ENCODE results near the gene TUBGCP6. TPM values are rescaled to one million over a fixed set of nuclear protein-coding genes. Genes with fewer than 3 reads are reported as not detected.

Gene TUBGCP6
- total RNA-seq, 1 experiment from 2014 or later = 38.6 TPM

GRCh38 chr22:50209893-50210292 is 34.9 kb downstream of the TUBGCP6 start:
- no TSS peak for BruUV-seq (replicated peaks)
- Histone ChIP-seq H3K27me3 (ENCODE audit: insufficient read depth, low read length) (no peaks in the 10 kb centered on the region), H3K79me2 (ENCODE audit: insufficient read depth, low read length) (peaks cover 13% of the 10 kb centered on the region; the same call in 1 of the 2 replicates), H3K9ac (ENCODE audit: low read length) (no peak overlapping the region), H4K20me1 (ENCODE audit: insufficient read depth) (no peaks in the 10 kb centered on the region), H3K4me3 (replicated peaks in 1 of 2; ENCODE audit: low read depth in 1 of 2, low read length in 2 of 2) (no peak overlapping the region), H3K27ac (ENCODE audit: low read depth, low read length) (no peak overlapping the region; the same call in 1 of the 2 replicates), H3K4me1 (ENCODE audit: control insufficient read depth in 1 of 2, insufficient read depth in 2 of 2, low read length in 2 of 2) (peaks cover 0 to 16% of the 10 kb centered on the region in 2 experiments; a peak in 2 of 4 replicates), H3K36me3 (ENCODE audit: control insufficient read depth in 1 of 2, insufficient read depth in 2 of 2, low read length in 2 of 2) (peaks cover 11 to 18% of the 10 kb centered on the region in 2 experiments), H3K9me2 (ENCODE audit: insufficient read depth) (no peaks in the 10 kb centered on the region), H3K4me2 (ENCODE audit: low read length) (no peak overlapping the region), H2AFZ (ENCODE audit: low read depth, low read length, poor library complexity, severe bottlenecking) (no peak overlapping the region), H3K9me3 (ENCODE audit: control insufficient read depth in 1 of 2, insufficient read depth in 1 of 2, low read depth in 1 of 2, low read length in 2 of 2) (no peaks in the 10 kb centered on the region)
- POLR2A ChIA-PET = no interaction called here
- RAD21 ChIA-PET (ENCODE audit: low non-redundant PET in 1 of 2, low total read pairs in 2 of 2, uncharacterized antibody in 2 of 2, unreplicated experiment in 2 of 2) = no interaction called here
- intact Hi-C loops (cut with micrococcal nuclease) = loop anchor here (1.0 to 10.0 kb wide), 2 partner anchors 61 to 275 kb away; no protein-coding TSS in a partner anchor
- TF ChIP-seq CTCF (IDR thresholded peaks at IDR 0.05 in 2 of 3, conservative IDR thresholded peaks at IDR 0.05 in 1 of 3; ENCODE audit: borderline replicate concordance in 1 of 3, insufficient read depth in 1 of 3, low read depth in 2 of 3, low read length in 2 of 3) (peak; percentile 75 to 89 (median 89)), SP1 (IDR thresholded peaks at IDR 0.05; ENCODE audit: low read depth) (no peak), RAD21 (IDR thresholded peaks at IDR 0.05; ENCODE audit: low read depth) (peak; percentile 71), ELF1 (IDR thresholded peaks at IDR 0.05; ENCODE audit: borderline replicate concordance, low read depth) (no peak)
- ATAC-seq (peak; percentile 67), DNase-seq (ENCODE audit: low read depth, low spot score) (no peak)
- CTCF ChIA-PET = no interaction called here

- BruUV-seq (replicated peaks) = no TSS peak
- no peak overlapping the region for H3K4me2 ChIP-seq (ENCODE audit: low read length)
- H3K4me1 ChIP-seq (ENCODE audit: control insufficient read depth in 1 of 2, insufficient read depth in 2 of 2, low read length in 2 of 2) = peaks cover 0 to 16% of the 10 kb centered on the region in 2 experiments; a peak in 2 of 4 replicates
- intact Hi-C loops (cut with micrococcal nuclease) = loop anchor here (1.0 to 10.0 kb wide), 2 partner anchors 60 to 274 kb away; no protein-coding TSS in a partner anchor
- no peaks in the 10 kb centered on the region for H4K20me1 ChIP-seq (ENCODE audit: insufficient read depth)
- ATAC-seq (peak; percentile 18), DNase-seq (ENCODE audit: low read depth, low spot score) (no peak)
- H3K4me3 ChIP-seq (replicated peaks in 1 of 2; ENCODE audit: low read depth in 1 of 2, low read length in 2 of 2) = no peak overlapping the region
- H3K36me3 ChIP-seq (ENCODE audit: control insufficient read depth in 1 of 2, insufficient read depth in 2 of 2, low read length in 2 of 2) = peaks cover 9 to 18% of the 10 kb centered on the region in 2 experiments
- no peaks in the 10 kb centered on the region for H3K27me3 ChIP-seq (ENCODE audit: insufficient read depth, low read length)
- H3K27ac ChIP-seq (ENCODE audit: low read depth, low read length) = no peak overlapping the region
- H2AFZ ChIP-seq (ENCODE audit: low read depth, low read length, poor library complexity, severe bottlenecking) = no peak overlapping the region
- TF ChIP-seq TCF7L2 (IDR thresholded peaks at IDR 0.05; ENCODE audit: borderline replicate concordance, extremely low read depth, insufficient read depth, insufficient read length) (no peak), FOSL1 (IDR thresholded peaks at IDR 0.05; ENCODE audit: low read depth) (no peak), RAD21 (IDR thresholded peaks at IDR 0.05; ENCODE audit: low read depth) (no peak), EZH2phosphoT487 (IDR thresholded peaks at IDR 0.05; ENCODE audit: borderline replicate concordance) (no peak)
- RAD21 ChIA-PET (ENCODE audit: low non-redundant PET in 1 of 2, low total read pairs in 2 of 2, uncharacterized antibody in 2 of 2, unreplicated experiment in 2 of 2) = no interaction called here
- H3K9me2 ChIP-seq (ENCODE audit: insufficient read depth) = no peaks in the 10 kb centered on the region
- H3K79me2 ChIP-seq (ENCODE audit: insufficient read depth, low read length) = peaks cover 13% of the 10 kb centered on the region; the same call in 1 of the 2 replicates
- H3K9ac ChIP-seq (ENCODE audit: low read length) = no peak overlapping the region
- POLR2A ChIA-PET = no interaction called here
- CTCF ChIA-PET = interaction anchor here (1.0 to 1.7 kb wide), 3 partner anchors 32 to 278 kb away, joined by 3 to 7 read pairs (median 5); no protein-coding TSS in a partner anchor
- no peaks in the 10 kb centered on the region for H3K9me3 ChIP-seq (ENCODE audit: control insufficient read depth in 1 of 2, insufficient read depth in 1 of 2, low read depth in 1 of 2, low read length in 2 of 2)
Measured at GRCh38 chr22:50208939-50209892, 35.6 kb downstream of the TUBGCP6 start.

Data from HCT116 (cell line).